ENCODE results near the gene MBP.

Gene MBP

DNA sequence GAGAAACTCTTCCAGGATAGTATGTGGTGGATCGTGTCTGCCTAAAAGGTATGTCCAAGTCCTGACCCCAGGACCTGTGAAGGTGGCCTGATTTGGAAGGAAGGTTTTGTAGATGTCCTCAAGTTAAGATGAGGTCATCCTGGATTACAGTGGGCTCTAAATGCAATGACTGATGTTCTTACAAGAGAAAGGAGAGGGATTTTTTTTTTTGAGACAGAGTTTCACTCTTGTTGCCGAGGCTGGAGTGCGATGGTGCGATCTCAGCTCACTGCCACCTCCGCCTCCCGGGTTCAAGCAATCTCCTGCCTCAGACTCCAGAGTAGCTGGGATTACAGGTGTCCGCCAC, 19.9 kb downstream of the MBP start:
- no peak for DNase-seq (ENCODE audit: low spot score)
- TF ChIP-seq, protein P1, sequence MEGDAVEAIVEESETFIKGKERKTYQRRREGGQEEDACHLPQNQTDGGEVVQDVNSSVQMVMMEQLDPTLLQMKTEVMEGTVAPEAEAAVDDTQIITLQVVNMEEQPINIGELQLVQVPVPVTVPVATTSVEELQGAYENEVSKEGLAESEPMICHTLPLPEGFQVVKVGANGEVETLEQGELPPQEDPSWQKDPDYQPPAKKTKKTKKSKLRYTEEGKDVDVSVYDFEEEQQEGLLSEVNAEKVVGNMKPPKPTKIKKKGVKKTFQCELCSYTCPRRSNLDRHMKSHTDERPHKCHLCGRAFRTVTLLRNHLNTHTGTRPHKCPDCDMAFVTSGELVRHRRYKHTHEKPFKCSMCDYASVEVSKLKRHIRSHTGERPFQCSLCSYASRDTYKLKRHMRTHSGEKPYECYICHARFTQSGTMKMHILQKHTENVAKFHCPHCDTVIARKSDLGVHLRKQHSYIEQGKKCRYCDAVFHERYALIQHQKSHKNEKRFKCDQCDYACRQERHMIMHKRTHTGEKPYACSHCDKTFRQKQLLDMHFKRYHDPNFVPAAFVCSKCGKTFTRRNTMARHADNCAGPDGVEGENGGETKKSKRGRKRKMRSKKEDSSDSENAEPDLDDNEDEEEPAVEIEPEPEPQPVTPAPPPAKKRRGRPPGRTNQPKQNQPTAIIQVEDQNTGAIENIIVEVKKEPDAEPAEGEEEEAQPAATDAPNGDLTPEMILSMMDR (IDR thresholded peaks at IDR 0.05; ENCODE audit: extremely low read depth, missing control alignments): no peak

GRCh38 chr18:77111951-77112746, 20.4 kb downstream of the MBP start:
- DNase-seq (ENCODE audit: low spot score): no peak
- TF ChIP-seq, protein P1 (IDR thresholded peaks at IDR 0.05; ENCODE audit: extremely low read depth, missing control alignments): no peak

- no peak for DNase-seq (ENCODE audit: low spot score)
- TF ChIP-seq, protein P1 (IDR thresholded peaks at IDR 0.05; ENCODE audit: extremely low read depth, missing control alignments): no peak
Observed at GRCh38 chr18:77111449-77111848, 21.1 kb downstream of the MBP start.

DNA sequence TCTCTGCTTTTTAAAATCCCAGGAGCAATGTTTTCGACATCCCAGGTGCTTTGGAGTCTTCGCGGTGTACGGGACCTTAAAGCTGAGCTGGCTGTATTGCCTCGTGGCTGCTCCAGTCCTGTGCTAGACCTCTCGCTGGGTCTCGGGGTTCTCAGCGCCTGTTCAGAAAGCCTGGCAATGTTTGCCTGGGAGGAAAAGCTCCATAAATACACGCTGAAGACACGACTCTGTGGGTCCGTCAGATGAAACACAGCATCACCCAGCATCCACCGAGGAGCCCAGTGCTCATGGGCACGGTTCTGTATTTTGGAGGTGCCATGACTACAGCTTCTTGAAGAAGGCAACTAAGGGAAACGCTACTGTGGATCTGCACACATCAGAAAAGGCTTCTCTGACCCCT, 21.6 kb downstream of the MBP start:
- TF ChIP-seq, protein P1 (IDR thresholded peaks at IDR 0.05; ENCODE audit: extremely low read depth, missing control alignments): no peak
- no peak for DNase-seq (ENCODE audit: low spot score)

GRCh38 chr18:77110400-77110799, 22.2 kb downstream of the MBP start:
- TF ChIP-seq, protein P1 (IDR thresholded peaks at IDR 0.05; ENCODE audit: extremely low read depth, missing control alignments): no peak

GRCh38 chr18:77109648-77110019, 22.9 kb downstream of the MBP start:
- no peak for DNase-seq (ENCODE audit: low spot score)
- TF ChIP-seq, protein P1 (IDR thresholded peaks at IDR 0.05; ENCODE audit: extremely low read depth, missing control alignments): no peak

More at GRCh38 chr18:77110400-77110799, 22.2 kb downstream of the MBP start:
- DNase-seq (ENCODE audit: low spot score): no peak

DNA sequence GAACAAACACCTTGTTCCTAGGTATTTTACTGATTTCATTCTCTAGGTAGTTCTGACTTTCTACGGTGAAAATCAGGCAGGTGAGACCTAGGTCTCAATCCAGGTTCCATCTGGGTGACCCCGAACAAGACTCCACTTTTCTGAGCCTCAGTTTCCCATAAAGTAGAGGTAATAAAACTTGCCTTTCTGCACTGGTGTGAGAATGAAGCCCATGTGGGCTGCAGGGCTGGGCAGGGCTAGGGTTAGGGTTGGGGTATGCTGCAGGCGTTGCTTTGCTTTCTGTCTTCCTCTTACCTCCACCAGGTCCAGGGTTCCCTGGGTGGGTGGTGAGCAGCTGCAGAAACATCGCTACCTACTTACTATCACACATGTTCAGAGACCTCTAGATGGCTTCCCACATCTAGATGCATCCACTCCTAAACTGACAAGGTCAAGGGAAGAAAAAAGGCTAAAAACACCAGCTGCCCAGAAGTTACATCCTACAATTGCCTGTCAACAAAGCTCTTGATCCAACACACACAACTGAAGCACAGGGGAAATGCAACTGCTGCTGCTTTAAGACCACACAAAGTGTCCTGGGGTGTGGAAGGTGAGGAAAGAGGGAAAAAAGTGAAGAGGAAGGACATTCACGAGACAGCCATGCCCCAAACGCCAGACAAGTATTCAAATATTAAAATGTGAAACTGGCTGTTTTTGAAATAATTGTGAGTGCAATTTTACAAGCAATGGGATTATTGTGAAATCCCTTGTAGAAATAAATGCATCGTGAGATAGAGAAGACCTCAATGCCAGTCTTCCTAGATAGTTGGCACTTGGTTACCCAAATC, 23.5 kb downstream of the MBP start:
- no peak for DNase-seq (ENCODE audit: low spot score)
- TF ChIP-seq, protein P1 (IDR thresholded peaks at IDR 0.05; ENCODE audit: extremely low read depth, missing control alignments): no peak

Measured in GM20000 (cell line).